GM12878 (cell line): ENCODE data around the gene HERC4. TPM values are rescaled to one million over a fixed set of nuclear protein-coding genes. Genes with fewer than 3 reads are reported as not detected.

Experiments
- ATAC-seq: fragments of 200-7000 bp; cut with Tn5 transposase; 3 replicates; pipeline ENCODE4 v1.9.1; 2020; ENCODE audit warnings: mild to moderate bottlenecking, moderate library complexity
- BruUV-seq: library from RNA; stranded (reverse); fragments of 400-500 nt; replicated peaks from 2 replicates; lab custom pipeline; 2021; lab: Mats Ljungman, UMichigan
- CTCF ChIA-PET: fragments of 300-600 bp; sonication (Branson Sonifier 250); formaldehyde crosslinking; extraction: SDS; loops from one replicate; lab custom pipeline; 2021; ENCODE audit warnings: inconsistent platforms; lab: Yijun Ruan, JAX
- POLR2A ChIA-PET: fragments of 350-600 bp; formaldehyde crosslinking; extraction: SDS; loops from one replicate; lab custom pipeline; 2021; ENCODE audit warnings: inconsistent platforms; lab: Charles Lee
- RAD21 ChIA-PET: fragments of 300-600 bp; sonication (Branson Sonifier 250); formaldehyde crosslinking; loops from one replicate; lab custom pipeline; 2023; ENCODE audit warnings: antibody characterized with exemption; ENCODE audit not compliant: unreplicated experiment; lab: Charles Lee
- SMC1A ChIA-PET: fragments of 300-600 bp; sonication (Branson Sonifier 250); formaldehyde crosslinking; loops from one replicate; lab custom pipeline; 2023; ENCODE audit not compliant: unreplicated experiment, uncharacterized antibody; lab: Charles Lee
- DNase-seq: peaks from one replicate; pipeline ENCODE4 v3.0.0-alpha.2; 2011; ENCODE audit warnings: low read depth, low spot score
- FAIRE-seq: peaks from 3 replicates; lab custom pipeline; 2011; peaks lifted over from hg19 to GRCh38; lab: Jason Lieb, UNC
- H2AFZ ChIP-seq: 2 replicates; pipeline ENCODE4 v1.6.0; 2011; ENCODE audit warnings: low read depth, low read length, control low read depth; ENCODE audit not compliant: control insufficient read depth
- H3K27ac ChIP-seq: 2 replicates; pipeline ENCODE4 v1.5.1; 2011; ENCODE audit warnings: control low read depth; ENCODE audit not compliant: control insufficient read depth, insufficient read depth
- H3K27me3 ChIP-seq, 2 experiments: replicated peaks in 1 of 2; 2 replicates each; pipeline versions ENCODE4 v1.6.0 to v1.6.1; 2011; ENCODE audit warnings: low read length in 1 of 2; ENCODE audit not compliant: control insufficient read depth in 2 of 2, insufficient read depth in 2 of 2
- H3K36me3 ChIP-seq, 2 experiments: 2 replicates each; pipeline ENCODE4 v1.5.1; 2011; ENCODE audit warnings: low read length in 1 of 2; ENCODE audit not compliant: control insufficient read depth in 2 of 2, insufficient read depth in 2 of 2
- H3K4me1 ChIP-seq: 2 replicates; pipeline ENCODE4 v1.6.1; 2011; ENCODE audit warnings: mild to moderate bottlenecking, low read length, moderate library complexity, mixed read lengths; ENCODE audit not compliant: control insufficient read depth, insufficient read depth
- H3K4me2 ChIP-seq: 2 replicates; pipeline ENCODE4 v1.6.0; 2011; ENCODE audit warnings: control low read depth; ENCODE audit not compliant: control insufficient read depth, insufficient read depth
- H3K4me3 ChIP-seq: fragments of 200-600 bp; sonication (generic); 2 replicates; pipeline ENCODE4 v1.5.1; 2016
- H3K79me2 ChIP-seq: 2 replicates; pipeline ENCODE4 v1.6.0; 2011; ENCODE audit warnings: low read length; ENCODE audit not compliant: control insufficient read depth, insufficient read depth
- H3K9ac ChIP-seq: 2 replicates; pipeline ENCODE4 v1.8.0; 2011; ENCODE audit warnings: low read length, control low read depth, mixed read lengths; ENCODE audit not compliant: control insufficient read depth, insufficient read depth
- H3K9me3 ChIP-seq: replicated peaks from 3 replicates; pipeline ENCODE4 v1.5.1; 2011; ENCODE audit warnings: mild to moderate bottlenecking, low read length; ENCODE audit not compliant: control insufficient read depth, insufficient read depth
- H4K20me1 ChIP-seq: 2 replicates; pipeline ENCODE4 v1.6.0; 2011; ENCODE audit not compliant: control insufficient read depth, insufficient read depth
- EGR1 ChIP-seq, 2 experiments: IDR thresholded peaks; 1 replicate in 1 of 2; 2 replicates in 1 of 2; pipeline ENCODE4 v1.6.1; 2011 to 2012; ENCODE audit warnings: low read depth in 2 of 2, low read length in 2 of 2, borderline replicate concordance in 1 of 2, mild to moderate bottlenecking in 1 of 2, moderate library complexity in 1 of 2
- HSF1 ChIP-seq: fragments of 150-350 bp; IDR thresholded peaks from 2 replicates; pipeline ENCODE4 v1.6.1; 2014; ENCODE audit warnings: mild to moderate bottlenecking, low read depth, low read length
- IRF3 ChIP-seq: fragments of 450-650 bp; IDR thresholded peaks from 2 replicates; pipeline ENCODE4 v1.6.1; 2014; ENCODE audit warnings: mild to moderate bottlenecking
- KAT2A ChIP-seq: conservative IDR thresholded peaks from 2 replicates; pipeline ENCODE4 v1.6.1; 2011; ENCODE audit warnings: low read depth, low read length; ENCODE audit not compliant: control insufficient read depth
- MAX ChIP-seq: IDR thresholded peaks from 2 replicates; pipeline ENCODE4 v1.6.1; 2012; ENCODE audit warnings: low read depth, low read length, improper control_type of control experiment
- MEF2A ChIP-seq: IDR thresholded peaks from 2 replicates; pipeline ENCODE4 v1.6.1; 2011; ENCODE audit warnings: low read depth, mild to moderate bottlenecking, low read length, moderate library complexity; ENCODE audit not compliant: insufficient read depth
- PBX3 ChIP-seq: IDR thresholded peaks from 2 replicates; pipeline ENCODE4 v1.6.1; 2011; ENCODE audit warnings: mild to moderate bottlenecking, low read depth, low read length, moderate library complexity; ENCODE audit not compliant: insufficient replicate concordance
- SUZ12 ChIP-seq: fragments of 200-600 bp; sonication (generic); IDR thresholded peaks from one replicate; pipeline ENCODE4 v1.6.1; 2018; ENCODE audit warnings: antibody characterized with exemption, mild to moderate bottlenecking; ENCODE audit not compliant: unreplicated experiment
- WGBS: methylation state at CpG from one replicate; pipeline ENCODE4 v1.1.6; 2016; ENCODE audit warnings: low lambda C conversion rate; ENCODE audit not compliant: insufficient replicate concordance, insufficient coverage; ENCODE audit errors: missing lambda C conversion rate; 5-methylcytosine and 5-hydroxymethylcytosine counted together
- in situ Hi-C: fragments of 300-500 bp; cut with MboI; formaldehyde crosslinking; loops from 9 replicates; pipeline ENCODE4 v1.14.3; 2018; ENCODE audit warnings: mixed read lengths
- intact Hi-C: fragments of 100-400 bp; cut with micrococcal nuclease; formaldehyde crosslinking; loops from one replicate; pipeline ENCODE4 v1.14.2; 2022; ENCODE audit not compliant: unreplicated experiment
- polyA plus RNA-seq, 11 experiments: library from polyadenylated mRNA; depleted of rRNA in 4 of 11; unstranded in 6 of 11; stranded (reverse) in 5 of 11; fragments of >200 nt; fragmentation: Nextera tagmentation in 4 of 11; fragmentation: Illumina TruSeq in 1 of 11; extraction: Ambion mirVana in 4 of 11; extraction: Trizol in 1 of 11; gene quantifications; 1 replicate in 1 of 11; 2 replicates in 10 of 11; pipeline versions ENCODE4 v1.2.1 to v1.2.3, GENCODE V29; 2011 to 2016; ENCODE audit warnings: inconsistent platforms in 2 of 11, missing spikeins in 2 of 11, low read depth in 1 of 11
- total RNA-seq, 4 experiments: library from RNA; depleted of rRNA in 3 of 4; stranded (reverse); fragments of >200 nt in 3 of 4; fragmentation: Illumina TruSeq in 1 of 4; extraction: Trizol in 1 of 4; gene quantifications; 2 replicates each; pipeline versions ENCODE4 v1.2.1 to v1.2.3, GENCODE V29; 2013 to 2021

The HERC4 gene
- total and polyA plus RNA-seq, 10 of the 15 experiments (the other 5 are each of a cell fraction or from before 2014, with no cell fraction given): 9.7 to 36.8 (median 23.4) TPM

GRCh38 chr10:68101066-68101465 is 26.0 kb upstream of the HERC4 start:
- Histone ChIP-seq H2AFZ (no peak overlapping the region), H3K9me3 (no peaks in the 10 kb centered on the region), H3K4me3 (no peak overlapping the region), H3K36me3 (no peaks in the 10 kb centered on the region), H3K27ac (no peak overlapping the region), H4K20me1 (no peaks in the 10 kb centered on the region)
- CTCF ChIA-PET: interaction anchor here (0.9 to 3.5 kb wide), 3 partner anchors 9 to 112 kb away, joined by 3 to 18 read pairs (median 8); no protein-coding TSS in a partner anchor
- POLR2A ChIA-PET: no interaction called here
- in situ Hi-C loops: no loop called here
- RAD21 ChIA-PET: no interaction called here
- TF ChIP-seq EGR1 (IDR thresholded peaks at IDR 0.05; ENCODE audit: borderline replicate concordance in 1 of 2, low read depth in 2 of 2, low read length in 2 of 2) (no peak), KAT2A (no peak), MEF2A (no peak), HSF1 (no peak), PBX3 (no peak), IRF3 (no peak), SUZ12 (no peak), MAX (no peak)
- TF ChIP-seq, all 136 proteins: peak for 0
- H3K79me2 ChIP-seq: no peaks in the 10 kb centered on the region
- BruUV-seq: no TSS peak
- intact Hi-C loops: no loop called here
- ATAC-seq: no peak
- H3K27me3 ChIP-seq: no peaks in the 10 kb centered on the region
- H3K4me1 ChIP-seq: no peaks in the 10 kb centered on the region
- FAIRE-seq: no peak
- no peak overlapping the region for H3K4me2 ChIP-seq
- WGBS: 63% methylated on average over 2 of the region's 2 CpGs
- DNase-seq: no peak
- SMC1A ChIA-PET: interaction anchor here (1.0 to 2.1 kb wide), 6 partner anchors 9 to 199 kb away, joined by 3 to 6 read pairs (median 4); partner anchors contain the start of gene MYPN
- H3K9ac ChIP-seq: no peak overlapping the region
